ENCODE results near the gene PADI1.
"Not testable (repeated sequence)": the region's sequence is repeated elsewhere in the genome, so short reads cannot be mapped to it uniquely, and the experiment has no call there.

PADI1 gene

DNA sequence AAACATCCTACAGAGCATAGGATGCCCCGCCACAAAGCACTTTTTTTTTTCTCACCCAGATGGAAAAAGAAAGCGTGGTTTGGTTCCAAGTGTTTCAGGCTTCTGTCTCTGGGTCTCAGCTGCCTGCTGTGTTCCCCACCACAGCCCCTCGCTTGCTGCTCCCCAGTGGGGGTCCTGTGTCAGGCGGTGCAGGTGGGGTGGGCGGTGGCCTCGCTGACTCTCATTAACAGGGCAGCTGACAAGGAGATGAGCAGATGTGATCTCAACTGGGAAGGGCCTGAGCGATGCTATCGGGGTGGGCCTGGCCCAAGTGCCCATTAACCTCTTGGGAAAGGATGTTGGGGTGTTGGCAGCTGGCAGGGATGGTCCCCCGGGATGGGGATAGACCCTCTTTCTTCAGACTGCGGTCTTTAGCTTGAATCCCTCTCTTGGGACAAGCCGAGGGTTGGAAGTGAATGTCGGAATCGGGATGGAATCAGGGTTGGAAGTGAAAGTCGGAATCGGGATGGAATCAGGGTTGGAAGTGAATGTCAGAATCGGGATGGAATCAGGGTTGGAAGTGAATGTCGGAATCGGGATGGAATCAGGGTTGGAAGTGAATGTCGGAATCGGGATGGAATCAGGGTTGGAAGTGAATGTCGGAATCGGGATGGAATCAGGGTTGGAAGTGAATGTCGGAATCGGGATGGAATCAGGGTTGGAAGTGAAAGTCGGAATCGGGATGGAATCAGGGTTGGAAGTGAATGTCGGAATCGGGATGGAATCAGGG is 36.3 kb downstream of the PADI1 start:
- DNase-seq (ENCODE audit: low spot score) = not testable (repeated sequence)

DNA sequence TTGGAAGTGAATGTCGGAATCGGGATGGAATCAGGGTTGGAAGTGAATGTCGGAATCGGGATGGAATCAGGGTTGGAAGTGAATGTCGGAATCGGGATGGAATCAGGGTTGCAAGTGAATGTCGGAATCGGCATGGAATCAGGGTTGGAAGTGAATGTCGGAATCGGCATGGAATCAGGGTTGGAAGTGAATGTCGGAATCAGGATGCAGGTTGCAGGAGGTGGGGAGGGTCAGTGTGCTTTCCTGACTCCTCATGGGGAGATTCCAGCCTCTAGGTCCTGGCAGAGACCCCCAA is 36.8 kb downstream of the PADI1 start:
- not testable (repeated sequence) for DNase-seq (ENCODE audit: low spot score)

DNA sequence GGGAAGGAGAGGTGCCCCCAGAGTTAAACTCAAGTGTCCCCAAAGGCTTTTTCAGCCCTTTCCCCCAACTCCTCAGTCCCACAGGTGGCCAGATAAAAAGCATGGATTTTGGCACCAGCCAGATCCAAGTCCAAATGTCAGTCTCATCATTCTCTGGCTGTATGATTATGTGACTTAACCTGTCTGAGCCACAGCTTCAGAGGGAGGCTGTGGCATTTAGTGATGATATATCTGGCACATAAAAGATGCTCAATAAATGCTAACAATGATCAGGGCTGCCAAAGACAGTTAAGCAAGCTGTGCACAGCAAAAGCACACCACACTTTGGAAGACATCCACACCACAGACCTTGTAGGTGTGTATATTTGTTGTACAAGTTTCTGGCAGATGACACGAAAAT is 38.3 kb downstream of the PADI1 start:
- DNase-seq (ENCODE audit: low spot score) = no peak

DNA sequence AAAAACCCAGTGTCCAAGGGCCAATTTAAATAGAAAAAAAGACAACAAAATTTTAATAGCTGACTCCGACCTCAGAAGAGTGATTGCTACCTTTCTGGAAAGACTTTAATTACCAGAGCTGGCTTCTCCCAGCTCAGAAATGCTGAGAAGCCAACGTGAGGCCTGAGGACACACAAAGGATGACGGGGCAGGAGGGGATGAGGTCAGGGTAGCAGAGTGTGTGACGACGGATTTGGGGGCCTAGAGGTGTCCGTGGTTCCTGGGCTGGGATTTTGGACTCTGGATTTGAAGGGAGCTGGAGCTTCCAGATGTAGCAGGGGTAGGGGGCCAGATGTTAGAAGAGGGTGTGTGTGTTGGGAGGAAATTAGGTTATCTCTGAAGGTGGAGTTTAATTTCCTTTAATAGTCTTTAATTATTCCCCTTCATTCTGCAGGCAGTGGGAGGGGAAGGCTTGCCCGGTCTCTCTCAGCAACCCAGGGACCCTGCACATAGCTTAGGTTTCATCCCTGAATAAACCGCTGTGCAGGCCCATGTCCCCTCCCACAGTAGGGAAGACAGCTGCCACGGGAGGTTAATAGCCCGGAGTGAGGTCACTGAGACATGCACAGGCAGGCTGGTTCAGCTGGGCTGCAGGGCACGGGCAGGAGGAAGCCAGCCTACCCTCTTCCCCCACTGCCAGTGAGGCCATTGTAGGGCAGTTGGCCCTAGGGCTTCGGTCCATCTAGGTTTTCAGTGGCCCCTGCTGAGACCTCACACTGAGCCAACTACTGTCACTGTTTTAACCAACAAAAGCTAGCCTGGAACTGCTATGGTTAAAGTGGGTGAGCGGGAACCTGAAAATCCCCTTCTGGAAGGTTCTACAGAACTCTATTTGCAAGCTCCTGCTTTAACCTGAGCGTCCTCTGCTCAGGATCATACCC is 40.2 kb downstream of the PADI1 start:
- no peak for DNase-seq (ENCODE audit: low spot score)

DNA sequence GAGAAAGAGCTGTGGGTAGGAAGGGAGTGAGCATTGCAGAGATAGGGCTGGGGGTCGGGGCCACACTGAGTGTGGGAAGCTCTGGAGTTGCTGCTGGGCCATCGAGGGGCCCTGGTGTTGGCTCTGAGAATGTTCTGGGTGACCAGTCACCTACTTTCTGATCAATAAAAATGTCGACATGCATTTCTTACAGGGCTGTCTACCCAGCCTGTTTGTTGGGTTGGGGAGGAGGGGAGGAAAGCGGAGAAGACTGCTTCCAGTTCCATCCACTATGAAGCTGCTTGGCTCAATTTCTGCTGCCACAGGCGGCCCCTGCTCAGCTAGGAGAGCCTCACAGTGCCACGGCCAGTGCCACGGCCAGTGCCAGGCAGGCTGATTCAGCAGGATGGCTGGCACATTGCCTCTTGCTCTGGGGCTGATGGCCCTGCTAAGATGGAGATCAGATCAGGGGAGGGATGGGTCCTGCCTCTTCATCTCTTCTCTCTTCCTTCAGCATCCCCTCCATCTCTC is 40.9 kb downstream of the PADI1 start:
- DNase-seq (ENCODE audit: low spot score) = no peak

DNA sequence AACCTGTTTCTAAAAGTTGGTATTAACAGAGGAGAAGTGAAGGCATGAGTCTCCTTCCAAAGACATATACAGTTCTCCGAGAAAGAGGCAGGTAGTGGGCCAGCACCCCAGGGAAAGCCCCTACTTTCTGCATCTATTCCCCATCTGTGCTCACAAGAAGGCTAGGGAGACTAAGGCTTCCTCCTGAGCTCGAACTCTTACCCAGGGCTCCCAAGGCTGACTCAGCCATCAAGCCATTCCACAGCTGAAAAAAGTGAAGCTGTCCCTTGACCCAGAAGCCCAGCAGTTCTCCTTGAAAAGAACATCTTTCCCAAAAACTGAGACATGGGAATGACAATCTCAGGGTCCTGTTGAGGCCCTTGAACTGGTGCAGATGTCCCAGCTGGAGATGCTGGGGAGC is 42.0 kb downstream of the PADI1 start:
- no peak for DNase-seq (ENCODE audit: low spot score)

DNA sequence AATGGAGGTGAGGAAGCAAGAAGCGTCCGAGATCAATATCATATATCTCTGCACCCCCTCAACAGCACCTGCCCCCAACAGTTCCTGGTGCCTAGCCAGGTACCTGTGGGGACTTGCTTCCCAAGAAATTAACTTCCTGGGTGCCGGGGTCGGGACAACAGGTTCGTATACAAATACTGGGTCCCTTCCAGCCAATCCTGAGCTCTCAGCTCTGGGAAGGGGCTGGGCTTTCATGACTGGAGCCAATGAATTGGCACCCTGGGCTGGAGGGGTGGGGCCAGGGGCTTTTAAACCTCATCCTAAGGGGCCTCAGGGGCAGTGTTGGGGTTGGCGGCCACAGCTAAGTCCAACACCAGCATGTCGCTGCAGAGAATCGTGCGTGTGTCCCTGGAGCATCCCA is 43.9 kb downstream of the PADI1 start, which contains the start of gene PADI3:
TSS of gene PADI3 (plus strand) at position 318 of the 400 bp plus-strand sequence. CDS start at position 358, 40 bp downstream.
- DNase-seq (ENCODE audit: low spot score) = no peak

DNA sequence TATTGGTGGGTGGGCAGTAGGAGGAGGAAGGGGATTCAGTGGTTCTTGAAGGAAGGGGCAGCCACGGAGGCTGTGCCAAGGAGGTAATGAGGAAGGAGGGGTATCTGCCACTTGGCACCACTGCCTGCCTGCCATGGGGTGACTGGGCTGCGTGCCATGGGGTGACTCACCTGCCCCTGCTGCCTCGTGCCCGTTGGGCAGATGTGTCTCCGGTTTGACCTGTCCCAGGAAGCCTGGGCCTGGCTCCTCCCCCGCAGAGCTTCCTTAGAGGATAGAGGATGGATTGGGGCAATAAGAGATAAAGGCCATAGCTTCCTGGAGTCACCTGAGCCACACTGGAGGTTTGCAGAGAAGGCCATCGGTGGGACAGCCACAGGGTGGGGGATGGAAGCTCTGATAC is 45.7 kb downstream of the PADI1 start:
- DNase-seq (ENCODE audit: low spot score) = no peak

DNA sequence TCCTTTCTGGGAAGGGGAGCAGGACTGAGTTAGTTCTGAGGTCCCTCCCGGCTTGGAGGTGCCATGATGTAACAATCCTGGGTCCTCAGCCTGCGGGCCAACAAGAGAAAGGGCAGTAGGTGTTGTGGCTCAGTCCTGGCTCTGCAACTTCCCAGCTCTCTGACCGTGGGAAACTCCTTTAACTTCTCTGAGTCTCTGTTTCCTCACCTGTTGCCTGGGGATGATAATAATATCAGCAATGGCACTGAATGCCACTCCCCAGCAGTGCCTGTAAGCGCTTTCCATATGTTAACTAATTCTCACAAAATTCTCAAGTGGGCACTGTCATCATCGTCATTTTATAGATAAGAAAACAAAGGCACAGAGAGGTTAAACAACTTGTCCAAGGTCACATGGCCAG is 46.3 kb downstream of the PADI1 start:
- no peak for DNase-seq (ENCODE audit: low spot score)

DNA sequence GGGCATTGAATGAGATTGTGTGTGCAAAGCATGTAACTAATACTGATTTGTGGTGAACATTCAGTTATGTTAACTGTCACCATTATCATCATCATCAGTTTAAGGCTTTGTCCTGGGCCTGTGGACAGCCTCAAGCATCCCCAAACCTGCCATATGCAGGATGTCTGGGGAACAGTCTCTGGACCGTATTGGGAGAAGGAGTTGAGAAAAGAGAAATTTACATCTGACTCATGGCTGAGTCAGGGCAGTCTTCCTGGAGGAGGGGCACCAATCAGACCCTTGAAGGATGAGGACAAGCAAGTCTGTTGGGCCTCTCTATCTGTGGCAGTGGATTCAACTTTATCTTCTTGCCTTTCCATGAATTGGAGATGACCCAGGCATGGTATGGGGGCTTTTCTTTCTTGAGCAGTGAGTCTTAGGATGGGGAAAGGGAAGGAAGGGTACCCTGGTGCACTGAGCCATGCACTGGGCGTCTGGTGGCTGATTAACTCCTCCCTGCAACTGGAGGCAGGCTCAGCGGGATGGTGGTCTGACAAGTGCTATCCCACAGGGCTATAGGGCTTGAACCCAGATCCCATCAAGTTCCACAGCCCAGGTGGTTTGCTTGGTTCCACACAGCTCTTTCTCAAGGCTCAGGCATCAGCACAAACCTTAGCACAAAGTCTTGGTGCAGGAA is 46.9 kb downstream of the PADI1 start:
- DNase-seq (ENCODE audit: low spot score) = no peak

DNA sequence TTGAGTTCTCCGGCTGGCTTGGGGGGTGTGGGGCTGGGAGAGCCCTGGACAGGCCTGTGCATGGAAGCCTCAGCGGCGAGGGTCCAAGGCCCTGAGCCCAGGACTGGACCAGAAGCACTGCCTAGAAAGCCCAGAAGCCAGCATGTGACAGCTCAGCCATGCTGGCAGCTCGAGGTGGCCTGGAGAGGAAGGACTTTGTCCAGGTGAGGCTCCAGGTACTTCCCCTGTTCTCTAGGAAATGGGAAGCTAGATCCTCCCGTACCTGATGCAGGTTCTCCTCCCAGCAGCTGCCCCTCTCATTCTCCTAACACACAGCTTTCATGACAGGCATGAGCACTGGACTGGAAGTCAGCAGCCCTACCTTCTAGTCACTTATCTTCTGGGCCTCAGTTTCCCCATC is 50.4 kb downstream of the PADI1 start:
- no peak for DNase-seq (ENCODE audit: low spot score)

DNA sequence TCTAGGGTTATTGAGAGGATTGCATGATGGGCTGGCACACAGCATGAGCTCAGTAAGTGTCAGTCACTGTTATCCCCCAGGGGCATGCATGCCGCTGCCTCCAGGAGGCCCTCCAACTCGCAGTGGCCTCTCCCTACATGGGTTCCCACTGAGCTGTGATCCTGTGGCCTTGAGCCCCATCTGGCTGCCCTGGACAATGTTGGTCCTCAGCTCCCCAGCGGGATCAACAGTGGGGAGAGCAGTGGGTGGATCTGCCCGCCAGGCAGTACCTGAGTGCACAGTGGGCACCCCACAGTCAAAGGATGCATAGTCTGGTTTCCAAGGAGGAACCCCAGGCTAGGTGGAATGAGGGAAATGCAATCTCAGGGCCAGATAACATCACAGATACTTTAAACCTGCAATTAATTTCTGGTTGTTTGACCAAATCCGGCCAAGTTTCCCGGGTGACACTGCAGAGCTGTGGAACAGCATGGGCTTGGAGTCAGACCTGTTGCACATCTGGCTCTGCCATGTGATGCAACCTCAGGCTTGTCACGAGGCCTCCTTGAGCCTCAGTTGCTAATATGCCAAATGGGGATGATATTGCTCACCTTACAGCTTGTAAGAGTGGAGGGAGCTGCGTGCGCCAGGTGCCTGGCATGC is 53.3 kb downstream of the PADI1 start:
- no peak for DNase-seq (ENCODE audit: low spot score)

DNA sequence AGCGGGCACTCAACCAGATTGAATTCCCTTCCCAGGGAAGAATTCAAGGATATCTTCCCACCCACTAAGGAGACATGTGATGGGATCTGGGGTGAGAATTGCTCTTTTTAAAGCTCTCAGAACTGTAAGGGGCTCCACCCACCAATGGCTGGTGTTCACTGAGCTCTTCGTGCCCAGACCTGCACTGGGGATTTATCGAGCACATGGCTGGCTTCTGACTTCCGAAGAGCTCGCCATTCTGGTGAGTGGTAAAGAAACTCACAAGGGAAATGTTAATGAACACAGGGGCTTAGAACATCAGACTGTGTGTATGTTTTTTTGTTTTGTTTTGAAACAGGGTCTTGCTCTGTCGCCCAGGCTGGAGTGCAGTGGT is 53.8 kb downstream of the PADI1 start:
- no peak for DNase-seq (ENCODE audit: low spot score)

DNA sequence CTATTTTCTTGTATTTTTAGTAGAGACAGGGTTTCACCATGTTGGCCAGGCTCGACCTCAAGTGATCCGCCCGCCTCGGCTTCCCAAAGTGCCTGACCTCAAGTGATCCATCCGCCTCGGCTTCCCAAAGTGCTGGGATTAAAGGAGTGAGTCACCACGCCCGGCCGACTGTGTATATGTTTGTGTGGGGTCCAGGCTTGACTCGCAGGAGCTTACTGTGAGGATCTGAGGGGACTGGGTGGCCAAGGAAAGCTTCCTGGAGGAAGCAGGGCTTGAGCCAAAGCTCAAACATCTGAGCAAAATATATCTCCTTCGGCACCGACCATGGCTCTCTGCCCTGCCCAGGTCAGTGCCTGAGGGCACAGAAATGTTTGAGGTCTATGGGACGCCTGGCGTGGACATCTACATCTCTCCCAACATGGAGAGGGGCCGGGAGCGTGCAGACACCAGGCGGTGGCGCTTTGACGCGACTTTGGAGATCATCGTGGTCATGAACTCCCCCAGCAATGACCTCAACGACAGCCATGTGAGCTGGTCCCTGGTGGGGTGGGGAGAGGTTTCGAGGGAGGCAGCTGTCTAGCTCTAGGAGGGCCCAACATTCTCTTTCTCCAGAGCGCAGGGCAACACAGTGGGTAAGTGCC is 54.4 kb downstream of the PADI1 start:
- DNase-seq (ENCODE audit: low spot score) = no peak

DNA sequence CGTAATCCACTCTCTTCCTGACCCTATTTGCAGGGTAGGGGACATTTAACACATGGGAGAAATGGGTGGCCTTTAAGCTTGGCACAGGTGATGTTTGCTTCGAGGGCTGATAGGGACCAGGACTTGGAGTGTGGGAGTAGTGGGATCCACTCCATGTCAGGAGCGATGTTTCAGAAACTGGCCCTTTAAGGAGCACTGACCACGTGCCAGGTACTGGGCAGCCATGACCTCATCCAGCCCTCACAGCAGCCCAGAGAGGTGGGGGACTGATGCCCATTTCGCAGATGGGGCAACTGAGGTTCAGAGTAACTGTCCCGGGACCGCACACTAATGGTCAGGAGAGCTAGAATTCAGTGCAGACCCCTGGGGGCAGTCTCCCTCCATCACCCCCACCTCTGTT is 55.3 kb downstream of the PADI1 start:
- DNase-seq (ENCODE audit: low spot score) = no peak

DNA sequence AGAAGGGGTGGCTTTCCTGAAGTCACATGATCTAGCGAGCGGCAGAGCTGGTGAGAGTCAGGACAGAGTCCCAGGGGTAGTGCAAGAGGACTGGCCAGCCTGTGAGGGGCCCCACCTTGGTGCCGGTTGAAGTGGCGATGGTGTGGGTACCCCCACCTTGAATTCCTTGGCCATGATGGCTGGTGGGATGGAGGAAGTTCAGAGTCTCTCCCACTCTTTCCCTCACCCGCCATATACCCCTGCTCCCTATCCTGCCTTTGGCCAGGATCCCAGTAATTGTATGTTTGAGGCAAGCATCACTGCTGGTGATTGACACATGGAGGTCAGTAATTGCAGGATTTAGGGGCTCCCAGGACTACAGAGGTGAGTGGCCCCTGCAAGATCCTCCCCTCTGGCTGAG is 55.8 kb downstream of the PADI1 start:
- no peak for DNase-seq (ENCODE audit: low spot score)

DNA sequence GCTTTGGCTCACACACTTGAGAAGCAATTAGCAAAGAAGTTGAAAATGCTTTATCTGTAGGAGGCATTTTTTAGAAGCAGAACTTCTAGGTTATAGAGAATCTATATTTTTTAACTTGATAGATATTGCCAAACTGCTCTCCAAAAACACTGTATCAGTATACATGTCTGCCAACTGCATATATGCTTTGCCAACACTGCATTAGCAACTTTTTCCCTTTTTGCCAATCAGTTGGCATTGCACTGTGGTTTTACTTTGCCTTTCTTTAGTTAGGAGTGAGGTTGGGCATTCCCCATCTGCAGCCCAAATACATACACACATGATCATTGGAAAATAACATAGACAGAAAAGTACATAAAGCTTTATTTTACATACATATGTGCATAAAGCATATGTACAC is 59.0 kb downstream of the PADI1 start:
- DNase-seq (ENCODE audit: low spot score) = no peak

DNA sequence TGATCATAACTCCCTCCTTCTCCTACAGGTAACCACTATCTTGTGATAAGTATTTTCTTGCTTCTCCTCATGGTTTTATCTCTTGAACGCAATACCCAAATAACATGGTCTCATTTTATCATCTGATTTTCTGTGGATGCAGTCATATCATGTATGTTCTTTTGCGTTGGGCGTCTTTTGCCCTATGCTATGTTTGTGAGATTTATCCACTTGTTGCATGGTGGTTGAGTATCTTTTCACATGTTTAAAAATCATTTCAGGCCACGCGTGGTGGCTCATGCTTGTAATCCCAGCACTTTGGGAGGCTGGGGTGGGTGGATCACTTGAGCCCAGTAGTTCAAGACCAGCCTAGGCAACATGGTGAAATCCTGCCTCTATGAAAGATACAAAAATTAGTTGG is 59.5 kb downstream of the PADI1 start:
- DNase-seq (ENCODE audit: low spot score) = no peak

DNA sequence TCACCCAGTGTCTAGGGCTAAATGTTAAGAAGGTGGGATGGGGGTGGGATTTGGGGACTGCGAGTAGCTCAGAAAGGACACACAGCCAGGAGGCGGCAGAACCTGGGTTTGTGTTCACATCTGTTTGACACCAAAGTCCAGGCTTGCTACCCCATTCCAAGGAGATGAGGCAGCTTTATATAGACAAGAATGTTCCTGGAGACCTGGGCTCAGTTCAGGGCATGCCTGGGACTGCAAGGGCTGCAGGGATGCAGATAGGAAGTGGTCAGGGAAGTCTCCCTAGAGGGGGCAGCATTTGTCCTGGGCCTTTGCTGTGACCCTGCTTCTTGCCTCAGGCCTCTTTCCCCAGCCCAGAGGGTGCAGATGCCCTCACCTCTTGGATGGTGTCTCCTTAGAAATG is 60.2 kb downstream of the PADI1 start:
- DNase-seq (ENCODE audit: low spot score) = no peak

DNA sequence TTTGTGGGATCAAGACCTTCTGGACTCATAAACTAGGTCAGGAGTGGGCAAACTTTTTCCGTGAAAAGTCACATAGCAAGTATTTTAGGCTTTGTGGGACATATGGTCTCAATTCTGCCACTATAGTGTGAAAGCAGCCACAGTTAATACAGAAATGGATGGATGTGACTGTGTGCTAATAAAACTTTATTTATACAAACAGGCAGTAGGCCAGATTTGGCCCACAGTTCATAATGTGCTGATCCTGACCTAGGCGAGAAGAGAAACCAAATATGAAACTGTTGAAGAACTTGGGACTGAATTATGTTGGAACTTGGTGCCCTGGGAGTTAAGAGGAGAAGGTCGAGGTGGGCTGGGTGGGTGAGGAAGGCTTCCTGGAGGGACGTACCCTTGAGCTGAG is 61.0 kb downstream of the PADI1 start:
- no peak for DNase-seq (ENCODE audit: low spot score)

DNA sequence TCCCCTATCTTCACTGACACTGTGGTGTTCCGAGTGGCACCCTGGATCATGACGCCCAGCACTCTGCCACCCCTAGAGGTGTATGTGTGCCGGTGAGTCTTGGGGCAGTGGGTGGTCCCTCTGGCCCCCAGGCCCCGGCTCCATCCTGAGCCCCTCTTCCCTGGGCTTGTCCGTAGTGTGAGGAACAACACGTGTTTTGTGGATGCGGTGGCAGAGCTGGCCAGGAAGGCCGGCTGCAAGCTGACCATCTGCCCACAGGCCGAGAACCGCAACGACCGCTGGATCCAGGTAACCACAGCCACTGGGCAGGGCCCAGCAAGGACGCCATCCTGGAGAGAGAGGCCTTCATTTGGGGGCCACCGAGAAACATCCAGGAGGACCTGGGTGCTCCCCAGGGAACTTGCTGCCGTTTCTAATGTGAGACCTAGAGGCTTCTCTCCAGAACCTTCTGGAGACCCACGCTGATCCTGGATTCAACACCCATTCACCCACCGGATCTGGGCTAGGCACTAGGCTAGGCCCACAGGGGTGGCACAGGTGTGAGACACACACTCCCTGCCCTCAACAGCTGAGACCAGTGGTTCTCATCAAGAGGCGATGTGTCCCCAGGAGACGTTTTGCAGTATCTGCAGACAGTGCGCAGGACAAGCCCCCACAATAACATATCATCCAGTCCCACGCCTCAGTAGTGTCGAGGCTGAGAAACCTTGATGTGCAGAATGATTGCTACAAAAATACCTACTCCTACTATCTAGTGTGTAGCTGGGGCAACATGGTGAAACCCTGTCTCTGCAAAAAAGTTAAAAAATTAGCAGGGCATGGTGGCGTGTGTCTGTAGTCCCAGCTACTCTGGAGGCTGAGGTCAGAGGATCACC is 66.2 kb downstream of the PADI1 start:
- no peak for DNase-seq (ENCODE audit: low spot score)
